BE2C (cell line): ENCODE measurements around the gene ETS1.

Experiments used
- DNase-seq: peaks from one replicate; pipeline ENCODE4 v3.0.0-alpha.2; 2020
- H3K27me3 ChIP-seq: fragments of 250-450 bp; sonication (Bioruptor Pico); 2 replicates; pipeline ENCODE4 v1.5.1; 2020; ENCODE audit warnings: mild to moderate bottlenecking
- H3K36me3 ChIP-seq: fragments of 250-450 bp; sonication (Bioruptor Pico); 2 replicates; pipeline ENCODE4 v1.5.1; 2020; ENCODE audit warnings: mild to moderate bottlenecking
- H3K4me1 ChIP-seq: fragments of 250-450 bp; sonication (Bioruptor Pico); 2 replicates; pipeline ENCODE4 v1.5.1; 2020
- H3K4me3 ChIP-seq: 2 replicates; pipeline ENCODE4 v1.5.1; 2011; ENCODE audit warnings: low read depth, low read length
- H3K9me3 ChIP-seq: fragments of 250-450 bp; sonication (Bioruptor Pico); 2 replicates; pipeline ENCODE4 v1.5.1; 2020
- TF ChIP-seq, protein P1 (sequence below): IDR thresholded peaks from 2 replicates; pipeline ENCODE4 v1.5.1; 2012; ENCODE audit warnings: mild to moderate bottlenecking, low read depth, low read length

ETS1 gene

DNA sequence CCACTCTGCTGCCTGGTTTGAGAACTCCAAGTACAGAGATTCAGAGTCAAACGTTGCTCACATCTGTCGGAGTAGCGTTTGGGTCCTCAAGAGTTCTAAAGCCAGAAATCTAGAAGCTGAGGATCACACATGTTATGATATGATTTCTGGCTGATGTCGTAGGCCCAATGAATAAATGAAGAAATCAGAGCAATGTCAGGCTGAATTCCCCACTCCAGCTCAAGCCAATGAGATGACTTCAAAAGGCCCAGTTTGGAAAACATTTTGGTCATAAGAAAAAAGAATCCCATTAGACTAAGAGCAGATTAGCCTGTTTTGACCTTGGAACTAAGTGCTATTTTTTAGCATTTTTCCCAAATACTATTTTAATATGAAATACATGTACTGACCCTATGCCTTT lies 106.7 kb downstream of the ETS1 start:
- no peak overlapping the region for H3K4me3 ChIP-seq
- H3K4me1 ChIP-seq = peaks cover 4% of the 10 kb centered on the region; the same call in 1 of the 2 replicates
- no peaks in the 10 kb centered on the region for H3K27me3 ChIP-seq
- TF ChIP-seq, protein P1, sequence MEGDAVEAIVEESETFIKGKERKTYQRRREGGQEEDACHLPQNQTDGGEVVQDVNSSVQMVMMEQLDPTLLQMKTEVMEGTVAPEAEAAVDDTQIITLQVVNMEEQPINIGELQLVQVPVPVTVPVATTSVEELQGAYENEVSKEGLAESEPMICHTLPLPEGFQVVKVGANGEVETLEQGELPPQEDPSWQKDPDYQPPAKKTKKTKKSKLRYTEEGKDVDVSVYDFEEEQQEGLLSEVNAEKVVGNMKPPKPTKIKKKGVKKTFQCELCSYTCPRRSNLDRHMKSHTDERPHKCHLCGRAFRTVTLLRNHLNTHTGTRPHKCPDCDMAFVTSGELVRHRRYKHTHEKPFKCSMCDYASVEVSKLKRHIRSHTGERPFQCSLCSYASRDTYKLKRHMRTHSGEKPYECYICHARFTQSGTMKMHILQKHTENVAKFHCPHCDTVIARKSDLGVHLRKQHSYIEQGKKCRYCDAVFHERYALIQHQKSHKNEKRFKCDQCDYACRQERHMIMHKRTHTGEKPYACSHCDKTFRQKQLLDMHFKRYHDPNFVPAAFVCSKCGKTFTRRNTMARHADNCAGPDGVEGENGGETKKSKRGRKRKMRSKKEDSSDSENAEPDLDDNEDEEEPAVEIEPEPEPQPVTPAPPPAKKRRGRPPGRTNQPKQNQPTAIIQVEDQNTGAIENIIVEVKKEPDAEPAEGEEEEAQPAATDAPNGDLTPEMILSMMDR = no peak
- no peak for DNase-seq
- H3K9me3 ChIP-seq = no peaks in the 10 kb centered on the region
- no peaks in the 10 kb centered on the region; the same call in 1 of the 2 replicates for H3K36me3 ChIP-seq

DNA sequence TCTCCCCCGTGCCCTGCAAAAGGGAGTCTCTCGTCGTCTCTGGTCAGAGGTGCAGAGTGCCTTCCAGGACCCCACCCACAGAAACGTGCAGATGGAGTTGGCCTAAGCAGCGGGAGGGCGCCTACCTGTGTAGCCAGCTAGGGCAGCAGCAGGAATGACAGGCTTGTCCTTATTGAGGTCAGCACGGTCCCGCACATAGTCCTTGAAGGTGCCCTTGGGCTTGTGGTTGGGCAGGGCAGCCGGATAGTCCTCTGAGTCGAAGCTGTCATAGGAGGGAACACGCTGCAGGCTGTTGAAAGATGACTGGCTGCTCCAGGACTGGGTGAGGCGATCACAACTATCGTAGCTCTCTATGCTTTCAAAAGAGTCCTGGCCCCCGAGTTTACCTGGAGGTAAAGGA lies 107.3 kb downstream of the ETS1 start:
- no peak for DNase-seq
- no peaks in the 10 kb centered on the region for H3K27me3 ChIP-seq
- TF ChIP-seq, protein P1 = no peak
- H3K4me1 ChIP-seq = peaks cover 4% of the 10 kb centered on the region; the same call in 1 of the 2 replicates
- no peaks in the 10 kb centered on the region; the same call in 1 of the 2 replicates for H3K36me3 ChIP-seq
- no peak overlapping the region for H3K4me3 ChIP-seq
- H3K9me3 ChIP-seq = no peaks in the 10 kb centered on the region

DNA sequence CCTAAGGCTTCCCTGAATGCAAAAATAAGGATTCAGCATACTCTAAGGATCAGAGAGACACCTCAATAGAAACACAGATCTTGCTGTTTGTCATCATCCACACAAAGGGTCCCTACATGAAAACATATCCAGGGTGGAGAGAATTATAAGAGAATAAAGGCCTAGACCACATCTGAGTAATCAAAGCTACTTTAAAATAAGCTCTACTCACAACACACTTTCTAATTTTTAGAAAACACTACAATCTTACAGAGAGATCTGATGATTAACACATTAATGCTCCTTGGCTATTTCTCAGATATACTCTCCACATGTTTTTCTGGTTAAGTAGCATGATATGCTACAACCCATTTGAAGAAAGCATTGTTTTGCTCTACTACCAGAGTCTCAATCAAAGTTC lies 108.2 kb downstream of the ETS1 start:
- TF ChIP-seq, protein P1 = no peak
- H3K9me3 ChIP-seq = no peaks in the 10 kb centered on the region
- H3K36me3 ChIP-seq = no peaks in the 10 kb centered on the region
- H3K4me1 ChIP-seq = peaks cover 4% of the 10 kb centered on the region; the same call in 1 of the 2 replicates
- DNase-seq = no peak
- no peak overlapping the region for H3K4me3 ChIP-seq
- H3K27me3 ChIP-seq = no peaks in the 10 kb centered on the region

DNA sequence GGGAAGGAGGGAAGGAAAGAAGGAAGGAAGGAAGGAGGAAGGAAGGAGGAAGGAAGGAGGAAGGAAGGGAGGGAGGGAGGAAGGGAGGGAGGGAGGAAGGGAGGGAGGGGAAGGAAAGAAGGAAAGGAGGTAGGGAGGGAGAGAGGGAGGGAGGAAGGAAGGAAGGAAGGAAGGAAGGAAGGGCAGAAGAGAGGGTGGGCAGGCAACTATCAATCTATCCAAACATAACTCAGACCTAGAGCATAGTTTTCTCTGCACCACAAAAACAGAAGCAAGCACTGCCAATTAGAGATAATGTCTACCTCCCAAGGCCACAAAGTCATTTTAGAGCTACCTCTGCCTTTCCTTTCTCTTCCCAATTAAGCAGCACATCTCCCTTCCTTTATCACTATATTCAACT lies 109.1 kb downstream of the ETS1 start:
- TF ChIP-seq, protein P1 = no peak
- DNase-seq = no peak
- H3K27me3 ChIP-seq = no peaks in the 10 kb centered on the region
- H3K36me3 ChIP-seq = no peaks in the 10 kb centered on the region
- H3K4me3 ChIP-seq = no peak overlapping the region
- H3K4me1 ChIP-seq = peaks cover 4% of the 10 kb centered on the region; the same call in 1 of the 2 replicates
- H3K9me3 ChIP-seq = no peaks in the 10 kb centered on the region

DNA sequence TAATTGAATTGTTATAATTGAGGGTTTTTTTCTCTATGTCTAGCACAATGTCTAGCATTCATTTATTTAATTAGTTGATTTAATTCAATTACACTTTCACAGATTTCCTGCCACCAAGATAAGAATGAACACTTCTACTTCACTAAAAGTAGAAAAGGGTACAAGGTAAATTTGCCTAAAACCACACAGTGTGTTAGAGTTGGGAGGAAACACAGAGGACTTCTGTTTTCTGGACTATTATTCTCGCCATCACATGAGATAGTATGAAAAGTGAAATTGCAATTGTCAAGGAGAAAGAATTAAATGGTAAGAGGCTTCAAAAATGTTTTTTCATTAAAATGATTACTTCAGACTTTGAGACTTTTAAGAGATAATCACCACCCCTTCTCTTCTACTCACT lies 109.5 kb downstream of the ETS1 start:
- DNase-seq = no peak
- no peaks in the 10 kb centered on the region for H3K27me3 ChIP-seq
- H3K9me3 ChIP-seq = no peaks in the 10 kb centered on the region
- no peak overlapping the region for H3K4me3 ChIP-seq
- TF ChIP-seq, protein P1 = no peak
- H3K36me3 ChIP-seq = no peaks in the 10 kb centered on the region
- peaks cover 4% of the 10 kb centered on the region; the same call in 1 of the 2 replicates for H3K4me1 ChIP-seq

DNA sequence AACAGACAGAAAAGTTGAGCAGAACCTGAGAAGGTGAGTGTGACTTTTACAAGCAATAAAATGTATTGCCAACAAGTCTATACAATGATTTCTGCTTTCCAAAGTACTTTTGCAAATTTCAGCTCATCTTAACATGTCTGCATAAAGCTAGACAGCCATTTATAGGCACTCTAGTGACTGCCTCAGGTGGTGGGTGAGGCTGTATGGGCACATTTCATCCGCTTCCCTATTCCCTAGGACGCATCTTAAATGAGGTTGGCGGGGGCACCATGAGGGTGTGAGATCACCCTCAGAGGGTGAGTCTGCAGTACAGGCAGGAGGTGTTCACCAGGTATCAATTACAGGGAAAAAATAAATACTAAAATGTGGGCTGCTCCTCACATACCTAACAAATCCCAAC lies 110.1 kb downstream of the ETS1 start:
- H3K9me3 ChIP-seq = no peaks in the 10 kb centered on the region
- no peaks in the 10 kb centered on the region for H3K36me3 ChIP-seq
- H3K4me3 ChIP-seq = no peak overlapping the region
- TF ChIP-seq, protein P1 = no peak
- DNase-seq = no peak
- H3K4me1 ChIP-seq = peaks cover 4% of the 10 kb centered on the region; the same call in 1 of the 2 replicates
- H3K27me3 ChIP-seq = no peaks in the 10 kb centered on the region
